Karpas-422 (cell line): ENCODE measurements around the gene PLXNB2. TPM values are rescaled to one million over a fixed set of nuclear protein-coding genes. Genes with fewer than 3 reads are reported as not detected.

Experiments used
- DNase-seq: peaks from one replicate; pipeline ENCODE4 v3.0.0-alpha.2; 2015
- H2AFZ ChIP-seq: fragments of 200-600 bp; sonication (generic); 2 replicates; pipeline ENCODE4 v1.6.1; 2014; ENCODE audit warnings: antibody characterized with exemption, low read length, mixed read lengths
- H3K27ac ChIP-seq: fragments of 200-600 bp; sonication (generic); 2 replicates; pipeline ENCODE4 v1.5.1; 2014; ENCODE audit warnings: mild to moderate bottlenecking, low read length, moderate library complexity
- H3K27me3 ChIP-seq: fragments of 200-600 bp; sonication (generic); 2 replicates; pipeline ENCODE4 v1.6.1; 2014; ENCODE audit warnings: low read length, mixed read lengths
- H3K36me3 ChIP-seq: fragments of 200-600 bp; sonication (generic); 2 replicates; pipeline ENCODE4 v1.6.1; 2014; ENCODE audit warnings: low read length, mixed read lengths; ENCODE audit not compliant: insufficient read depth
- H3K4me1 ChIP-seq: fragments of 200-600 bp; sonication (generic); 2 replicates; pipeline ENCODE4 v1.6.1; 2014; ENCODE audit warnings: mild to moderate bottlenecking, low read length, mixed read lengths
- H3K4me2 ChIP-seq: fragments of 200-600 bp; sonication (generic); 2 replicates; pipeline ENCODE4 v1.6.1; 2014; ENCODE audit warnings: low read length, low read depth, mild to moderate bottlenecking; ENCODE audit not compliant: poor library complexity, severe bottlenecking
- H3K4me3 ChIP-seq: fragments of 200-600 bp; sonication (generic); 2 replicates; pipeline ENCODE4 v1.5.1; 2014; ENCODE audit warnings: mild to moderate bottlenecking, antibody characterized with exemption, low read length, mixed read lengths
- H3K79me2 ChIP-seq: fragments of 200-600 bp; sonication (generic); 2 replicates; pipeline ENCODE4 v1.6.1; 2014; ENCODE audit warnings: mild to moderate bottlenecking, low read length, mixed read lengths
- H3K9ac ChIP-seq: fragments of 200-600 bp; sonication (generic); 2 replicates; pipeline ENCODE4 v1.6.0; 2014; ENCODE audit warnings: low read length
- H3K9me2 ChIP-seq: fragments of 200-600 bp; sonication (generic), shearing (Covaris generic); replicated peaks from 2 replicates; pipeline ENCODE4 v1.6.0; 2014; ENCODE audit warnings: mild to moderate bottlenecking, low read length, moderate library complexity; ENCODE audit not compliant: insufficient read depth
- H3K9me3 ChIP-seq: fragments of 300-700, 200-600 bp; sonication (generic); 2 replicates; pipeline ENCODE4 v1.6.1; 2014; ENCODE audit warnings: low read length, mixed read lengths
- H4K20me1 ChIP-seq: fragments of 200-600 bp; sonication (generic); 2 replicates; pipeline ENCODE4 v1.6.1; 2014; ENCODE audit warnings: mild to moderate bottlenecking, antibody characterized with exemption, low read length, low read depth; ENCODE audit not compliant: insufficient read depth
- total RNA-seq: library from RNA; depleted of rRNA; stranded (reverse); fragments of >200 nt; shearing (Covaris generic); gene quantifications from 2 replicates; pipeline ENCODE4 v1.2.3, GENCODE V29; 2014; ENCODE audit warnings: low replicate concordance

Gene PLXNB2
- total RNA-seq, 1 experiment from 2014 or later: 2.6 TPM

DNA sequence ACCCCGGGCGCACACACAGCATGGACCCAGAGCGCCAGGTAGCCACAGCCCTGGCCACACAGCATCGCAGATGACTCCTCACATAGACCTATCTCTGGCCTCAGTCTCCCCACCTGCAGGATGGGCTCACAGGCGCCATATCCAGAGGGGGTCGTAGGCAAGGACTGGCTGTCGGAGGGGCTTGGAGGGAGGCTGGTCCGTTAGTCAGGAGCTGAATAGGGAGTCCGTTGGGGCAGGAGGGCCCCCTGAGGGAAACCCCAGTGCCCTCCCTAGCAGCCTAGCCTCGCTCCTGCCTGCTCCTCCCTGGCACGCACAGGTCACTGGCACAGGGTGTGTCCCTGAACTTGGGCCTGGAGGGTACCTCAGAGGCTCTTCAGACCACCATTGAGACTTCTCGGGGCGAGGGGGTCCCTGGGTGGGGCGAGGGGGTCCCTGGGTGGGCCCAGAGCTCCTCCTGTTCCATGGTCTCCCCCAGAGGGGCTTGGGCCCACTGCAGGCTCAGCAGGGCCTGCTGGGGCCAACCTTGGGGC is 2.0 kb downstream of the PLXNB2 start:
- Histone ChIP-seq H3K9ac (peak overlapping the region; percentile 43), H3K9me3 (no peaks in the 10 kb centered on the region), H3K79me2 (no peaks in the 10 kb centered on the region), H2AFZ (no peak overlapping the region), H4K20me1 (peaks cover 22% of the 10 kb centered on the region; the same call in 1 of the 2 replicates), H3K4me3 (no peak overlapping the region), H3K4me2 (peak overlapping the region; percentile 71), H3K9me2 (no peaks in the 10 kb centered on the region), H3K4me1 (peaks cover 76% of the 10 kb centered on the region), H3K36me3 (no peaks in the 10 kb centered on the region), H3K27ac (no peak overlapping the region), H3K27me3 (no peaks in the 10 kb centered on the region)
- no peak for DNase-seq

DNA sequence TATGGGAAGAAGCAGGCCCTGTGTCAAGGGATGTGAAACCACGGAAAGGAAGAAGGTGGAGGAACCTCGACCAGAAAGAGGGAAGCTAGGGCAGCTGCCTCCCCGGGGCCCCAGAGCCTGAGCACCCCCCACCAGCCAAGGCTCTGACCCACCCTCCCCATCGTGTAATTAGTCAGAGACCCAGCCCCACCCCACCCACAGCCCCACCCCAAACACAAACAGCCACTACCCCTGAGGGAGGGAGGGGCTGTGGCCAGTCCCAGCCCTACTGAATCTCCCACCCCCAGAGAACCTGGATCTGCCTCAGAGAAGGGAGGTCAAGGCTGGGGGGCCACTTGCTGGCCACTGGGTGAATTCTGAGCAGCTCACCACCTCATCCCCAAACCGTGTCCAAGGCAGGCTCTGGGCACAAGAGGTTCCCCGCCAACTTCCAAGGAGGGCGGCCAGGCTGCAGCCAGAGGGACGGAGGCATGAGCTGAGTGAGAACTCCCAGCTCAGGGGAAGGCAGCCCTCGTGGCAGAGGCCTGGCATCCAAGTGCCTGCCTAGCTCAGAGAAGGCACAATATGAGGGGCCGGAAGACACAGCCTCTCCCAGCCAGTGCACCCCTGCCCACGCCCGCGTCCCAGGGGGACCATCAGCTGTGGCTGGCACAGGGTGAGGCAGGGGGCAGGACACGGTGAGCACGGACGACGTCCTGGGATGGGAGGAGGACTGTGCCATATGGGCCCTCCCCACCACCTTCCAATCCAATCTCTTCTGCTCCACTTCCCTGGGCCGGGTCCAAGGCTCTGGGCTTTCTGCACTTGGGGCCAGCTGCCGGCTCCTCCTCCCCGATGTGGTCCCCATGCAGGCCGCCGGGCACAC is 2.7 kb downstream of the PLXNB2 start:
- Histone ChIP-seq H2AFZ (no peak overlapping the region), H3K27me3 (no peaks in the 10 kb centered on the region), H4K20me1 (peaks cover 22% of the 10 kb centered on the region; the same call in 1 of the 2 replicates), H3K27ac (no peak overlapping the region), H3K4me3 (no peak overlapping the region), H3K79me2 (no peaks in the 10 kb centered on the region), H3K9me3 (no peaks in the 10 kb centered on the region), H3K4me2 (peak overlapping the region; percentile 49), H3K9me2 (no peaks in the 10 kb centered on the region), H3K4me1 (peaks cover 76% of the 10 kb centered on the region), H3K9ac (peak overlapping the region; percentile 43), H3K36me3 (no peaks in the 10 kb centered on the region)
- DNase-seq: no peak

DNA sequence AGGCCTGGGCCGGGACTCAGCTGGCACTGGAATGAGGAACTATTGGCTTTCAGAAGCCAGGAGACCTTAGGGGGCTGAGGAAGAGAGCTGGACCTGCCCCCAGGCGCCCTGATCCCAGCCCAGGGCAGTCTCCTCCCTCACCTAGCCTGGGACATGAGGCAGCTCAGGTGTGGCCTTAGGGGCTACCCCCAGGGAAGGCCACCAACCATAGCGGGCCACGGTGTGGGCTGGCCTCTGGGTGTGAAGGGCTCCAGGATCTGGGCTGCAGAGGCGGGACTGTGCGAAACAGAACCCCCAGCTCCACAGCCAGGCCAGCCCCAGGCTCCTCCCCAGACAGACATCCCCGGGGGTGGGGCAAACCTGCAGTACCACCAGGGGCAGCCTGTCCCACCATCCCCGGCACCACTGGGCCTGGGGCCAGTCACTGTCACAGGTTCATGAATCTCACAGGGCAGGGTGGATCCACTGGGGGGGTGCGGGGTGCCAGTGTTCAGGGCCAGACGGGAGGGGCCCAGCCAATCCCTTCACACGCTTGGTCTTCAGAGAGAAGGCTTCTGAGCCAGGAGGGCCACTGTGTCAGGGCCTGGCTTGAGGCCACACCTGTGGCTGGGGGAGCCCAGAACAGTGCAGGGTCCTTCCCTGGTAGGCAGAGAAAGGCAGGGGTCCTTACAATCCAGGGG is 3.5 kb downstream of the PLXNB2 start:
- H3K79me2 ChIP-seq: no peaks in the 10 kb centered on the region
- H3K36me3 ChIP-seq: no peaks in the 10 kb centered on the region
- H2AFZ ChIP-seq: no peak overlapping the region
- peak overlapping the region; percentile 35 for H3K9ac ChIP-seq
- peak overlapping the region; percentile 49 for H3K4me2 ChIP-seq
- DNase-seq: peak; percentile 64
- H3K4me1 ChIP-seq: peaks cover 69% of the 10 kb centered on the region
- H3K9me3 ChIP-seq: no peaks in the 10 kb centered on the region
- no peak overlapping the region for H3K4me3 ChIP-seq
- H3K27ac ChIP-seq: no peak overlapping the region
- H4K20me1 ChIP-seq: peaks cover 22% of the 10 kb centered on the region; the same call in 1 of the 2 replicates
- no peaks in the 10 kb centered on the region for H3K9me2 ChIP-seq
- no peaks in the 10 kb centered on the region for H3K27me3 ChIP-seq

GRCh38 chr22:50303515-50303847 is 4.0 kb downstream of the PLXNB2 start:
- no peak overlapping the region for H2AFZ ChIP-seq
- peaks cover 20% of the 10 kb centered on the region; the same call in 1 of the 2 replicates for H4K20me1 ChIP-seq
- H3K27me3 ChIP-seq: no peaks in the 10 kb centered on the region
- H3K9ac ChIP-seq: peak overlapping the region; percentile 30; the same call in 1 of the 2 replicates
- no peaks in the 10 kb centered on the region for H3K36me3 ChIP-seq
- no peaks in the 10 kb centered on the region for H3K9me2 ChIP-seq
- no peaks in the 10 kb centered on the region for H3K79me2 ChIP-seq
- no peak for DNase-seq
- no peaks in the 10 kb centered on the region for H3K9me3 ChIP-seq
- H3K27ac ChIP-seq: no peak overlapping the region
- peaks cover 64% of the 10 kb centered on the region for H3K4me1 ChIP-seq
- H3K4me2 ChIP-seq: no peak overlapping the region
- H3K4me3 ChIP-seq: no peak overlapping the region

GRCh38 chr22:50302564-50302963 is 4.9 kb downstream of the PLXNB2 start:
- Histone ChIP-seq H3K79me2 (no peaks in the 10 kb centered on the region), H3K9me3 (no peaks in the 10 kb centered on the region), H3K4me2 (no peak overlapping the region), H4K20me1 (peaks cover 22% of the 10 kb centered on the region; the same call in 1 of the 2 replicates), H2AFZ (no peak overlapping the region), H3K27me3 (no peaks in the 10 kb centered on the region), H3K9ac (0 out of 2 replicates have a peak overlapping the region, but pooled peaks have one; percentile 24), H3K36me3 (no peaks in the 10 kb centered on the region), H3K4me1 (peaks cover 56% of the 10 kb centered on the region), H3K4me3 (no peak overlapping the region), H3K9me2 (no peaks in the 10 kb centered on the region), H3K27ac (no peak overlapping the region)
- DNase-seq: no peak

DNA sequence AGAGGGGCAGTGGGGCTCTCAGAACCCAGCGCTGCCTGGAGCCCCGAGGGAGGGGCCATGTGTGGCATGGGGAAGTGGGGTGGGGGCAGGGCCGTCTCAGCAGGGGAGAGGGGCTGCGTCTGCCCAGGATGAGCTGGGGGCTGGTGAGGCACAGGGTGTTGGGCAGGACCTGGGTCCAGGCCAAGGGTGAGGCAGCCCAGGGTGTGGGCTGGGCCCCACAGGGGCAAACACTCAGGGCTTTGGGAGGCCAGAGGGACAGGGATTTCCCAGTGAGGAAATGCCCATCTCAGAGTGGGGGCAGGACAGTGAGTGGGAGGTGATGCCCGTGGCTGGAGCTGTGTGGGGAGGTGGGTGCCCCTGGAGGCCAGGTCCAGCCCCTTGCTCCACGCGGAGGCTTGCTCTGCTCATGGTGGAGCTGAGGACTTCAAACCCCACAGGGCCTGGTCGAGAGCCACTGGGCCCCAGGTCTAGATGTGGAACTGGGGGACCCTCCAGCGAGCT is 5.4 kb downstream of the PLXNB2 start:
- DNase-seq: no peak
- Histone ChIP-seq H3K36me3 (no peaks in the 10 kb centered on the region), H3K4me2 (no peak overlapping the region), H3K4me3 (no peak overlapping the region), H3K27ac (no peak overlapping the region), H3K79me2 (no peaks in the 10 kb centered on the region), H3K27me3 (no peaks in the 10 kb centered on the region), H3K9me2 (no peaks in the 10 kb centered on the region), H3K9me3 (no peaks in the 10 kb centered on the region), H2AFZ (no peak overlapping the region), H4K20me1 (peaks cover 22% of the 10 kb centered on the region; the same call in 1 of the 2 replicates), H3K4me1 (peaks cover 55% of the 10 kb centered on the region), H3K9ac (no peak overlapping the region)

DNA sequence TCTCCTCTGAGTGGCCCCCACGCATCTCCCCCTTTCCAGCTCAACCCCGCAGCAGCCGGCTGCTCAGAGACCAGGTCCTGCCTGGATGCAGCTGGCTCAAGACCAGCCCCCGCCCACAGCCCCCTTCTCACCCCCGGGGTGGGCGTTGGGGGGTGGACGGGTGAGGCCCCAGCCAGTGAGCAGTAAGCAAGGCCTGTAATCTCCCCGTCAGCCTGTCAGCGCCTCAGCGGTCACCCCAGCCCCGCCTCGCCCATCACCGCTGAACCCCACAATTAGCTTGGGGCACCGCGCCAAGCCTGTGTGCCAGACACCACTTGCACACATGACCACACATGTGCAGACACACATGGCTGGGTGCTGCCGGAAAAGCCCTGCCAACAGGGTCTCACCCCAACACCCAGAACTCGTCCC is 5.9 kb downstream of the PLXNB2 start:
- Histone ChIP-seq H4K20me1 (peaks cover 22% of the 10 kb centered on the region; the same call in 1 of the 2 replicates), H3K4me3 (no peak overlapping the region), H3K9me2 (no peaks in the 10 kb centered on the region), H3K27ac (no peak overlapping the region), H3K4me1 (peaks cover 50% of the 10 kb centered on the region), H3K27me3 (no peaks in the 10 kb centered on the region), H3K79me2 (no peaks in the 10 kb centered on the region), H2AFZ (no peak overlapping the region), H3K36me3 (no peaks in the 10 kb centered on the region), H3K9me3 (no peaks in the 10 kb centered on the region), H3K4me2 (peak overlapping the region; percentile 13), H3K9ac (no peak overlapping the region)
- peak; percentile 57 for DNase-seq
